GM12878 (cell line): Measurements from ENCODE around the gene PTPRD. TPM values are rescaled to one million over a fixed set of nuclear protein-coding genes. Genes with fewer than 3 reads are reported as not detected.

Experiments
- ATAC-seq: fragments of 200-7000 bp; cut with Tn5 transposase; 3 replicates; pipeline ENCODE4 v1.9.1; 2020; ENCODE audit warnings: mild to moderate bottlenecking, moderate library complexity
- BruUV-seq: library from RNA; stranded (reverse); fragments of 400-500 nt; replicated peaks from 2 replicates; lab custom pipeline; 2021; lab: Mats Ljungman, UMichigan
- CTCF ChIA-PET: fragments of 300-600 bp; sonication (Branson Sonifier 250); formaldehyde crosslinking; extraction: SDS; loops from one replicate; lab custom pipeline; 2021; ENCODE audit warnings: inconsistent platforms; lab: Yijun Ruan, JAX
- POLR2A ChIA-PET: fragments of 350-600 bp; formaldehyde crosslinking; extraction: SDS; loops from one replicate; lab custom pipeline; 2021; ENCODE audit warnings: inconsistent platforms; lab: Charles Lee
- RAD21 ChIA-PET: fragments of 300-600 bp; sonication (Branson Sonifier 250); formaldehyde crosslinking; loops from one replicate; lab custom pipeline; 2023; ENCODE audit warnings: antibody characterized with exemption; ENCODE audit not compliant: unreplicated experiment; lab: Charles Lee
- SMC1A ChIA-PET: fragments of 300-600 bp; sonication (Branson Sonifier 250); formaldehyde crosslinking; loops from one replicate; lab custom pipeline; 2023; ENCODE audit not compliant: unreplicated experiment, uncharacterized antibody; lab: Charles Lee
- DNase-seq: peaks from one replicate; pipeline ENCODE4 v3.0.0-alpha.2; 2011; ENCODE audit warnings: low read depth, low spot score
- FAIRE-seq: peaks from 3 replicates; lab custom pipeline; 2011; peaks lifted over from hg19 to GRCh38; lab: Jason Lieb, UNC
- H2AFZ ChIP-seq: 2 replicates; pipeline ENCODE4 v1.6.0; 2011; ENCODE audit warnings: low read depth, low read length, control low read depth; ENCODE audit not compliant: control insufficient read depth
- H3K27ac ChIP-seq: 2 replicates; pipeline ENCODE4 v1.5.1; 2011; ENCODE audit warnings: control low read depth; ENCODE audit not compliant: control insufficient read depth, insufficient read depth
- H3K27me3 ChIP-seq, 2 experiments: replicated peaks in 1 of 2; 2 replicates each; pipeline versions ENCODE4 v1.6.0 to v1.6.1; 2011; ENCODE audit warnings: low read length in 1 of 2; ENCODE audit not compliant: control insufficient read depth in 2 of 2, insufficient read depth in 2 of 2
- H3K36me3 ChIP-seq, 2 experiments: 2 replicates each; pipeline ENCODE4 v1.5.1; 2011; ENCODE audit warnings: low read length in 1 of 2; ENCODE audit not compliant: control insufficient read depth in 2 of 2, insufficient read depth in 2 of 2
- H3K4me1 ChIP-seq: 2 replicates; pipeline ENCODE4 v1.6.1; 2011; ENCODE audit warnings: mild to moderate bottlenecking, low read length, moderate library complexity, mixed read lengths; ENCODE audit not compliant: control insufficient read depth, insufficient read depth
- H3K4me2 ChIP-seq: 2 replicates; pipeline ENCODE4 v1.6.0; 2011; ENCODE audit warnings: control low read depth; ENCODE audit not compliant: control insufficient read depth, insufficient read depth
- H3K4me3 ChIP-seq: fragments of 200-600 bp; sonication (generic); 2 replicates; pipeline ENCODE4 v1.5.1; 2016
- H3K79me2 ChIP-seq: 2 replicates; pipeline ENCODE4 v1.6.0; 2011; ENCODE audit warnings: low read length; ENCODE audit not compliant: control insufficient read depth, insufficient read depth
- H3K9ac ChIP-seq: 2 replicates; pipeline ENCODE4 v1.8.0; 2011; ENCODE audit warnings: low read length, control low read depth, mixed read lengths; ENCODE audit not compliant: control insufficient read depth, insufficient read depth
- H3K9me3 ChIP-seq: replicated peaks from 3 replicates; pipeline ENCODE4 v1.5.1; 2011; ENCODE audit warnings: mild to moderate bottlenecking, low read length; ENCODE audit not compliant: control insufficient read depth, insufficient read depth
- H4K20me1 ChIP-seq: 2 replicates; pipeline ENCODE4 v1.6.0; 2011; ENCODE audit not compliant: control insufficient read depth, insufficient read depth
- BACH1 ChIP-seq: fragments of 450-650 bp; IDR thresholded peaks from 2 replicates; pipeline ENCODE4 v1.6.1; 2017; ENCODE audit warnings: mild to moderate bottlenecking, borderline replicate concordance
- BCLAF1 ChIP-seq: fragments of 450-650 bp; IDR thresholded peaks from 2 replicates; pipeline ENCODE4 v1.6.1; 2017; ENCODE audit warnings: antibody characterized with exemption, mild to moderate bottlenecking, moderate library complexity
- BHLHE40 ChIP-seq, 2 experiments: fragments of 450-650 bp in 1 of 2; IDR thresholded peaks; 2 replicates each; pipeline ENCODE4 v1.6.1; 2011 to 2017; ENCODE audit warnings: low read depth in 2 of 2, borderline replicate concordance in 1 of 2, improper control_type of control experiment in 1 of 2, low read length in 1 of 2, mild to moderate bottlenecking in 1 of 2
- CEBPB ChIP-seq, 2 experiments: fragments of 150-350 bp in 1 of 2; IDR thresholded peaks; 2 replicates each; pipeline ENCODE4 v1.6.1; 2012 to 2014; ENCODE audit warnings: low read depth in 2 of 2, low read length in 2 of 2, borderline replicate concordance in 1 of 2, inconsistent platforms in 1 of 2
- CHD4 ChIP-seq: fragments of 200-600 bp; sonication (generic); IDR thresholded peaks from 2 replicates; pipeline ENCODE4 v1.6.1; 2016; ENCODE audit warnings: mild to moderate bottlenecking
- EGR1 ChIP-seq, 2 experiments: IDR thresholded peaks; 1 replicate in 1 of 2; 2 replicates in 1 of 2; pipeline ENCODE4 v1.6.1; 2011 to 2012; ENCODE audit warnings: low read depth in 2 of 2, low read length in 2 of 2, borderline replicate concordance in 1 of 2, mild to moderate bottlenecking in 1 of 2, moderate library complexity in 1 of 2
- ETV6 ChIP-seq, 2 experiments: fragments of 450-650 bp in 1 of 2; IDR thresholded peaks in 1 of 2; conservative IDR thresholded peaks in 1 of 2; 2 replicates each; pipeline ENCODE4 v1.6.1; 2014; ENCODE audit warnings: antibody characterized with exemption in 1 of 2, borderline replicate concordance in 1 of 2, low read depth in 1 of 2, mild to moderate bottlenecking in 1 of 2, moderate library complexity in 1 of 2
- HCFC1 ChIP-seq: fragments of 150-350 bp; IDR thresholded peaks from 2 replicates; pipeline ENCODE4 v1.6.1; 2014; ENCODE audit warnings: low read length
- IKZF2 ChIP-seq, 2 experiments: fragments of 450-650 bp; IDR thresholded peaks; 2 replicates each; pipeline ENCODE4 v1.6.1; 2017; ENCODE audit warnings: mild to moderate bottlenecking in 2 of 2, moderate library complexity in 2 of 2
- KLF5 ChIP-seq: fragments of 450-650 bp; IDR thresholded peaks from 2 replicates; pipeline ENCODE4 v1.6.1; 2014; ENCODE audit warnings: mild to moderate bottlenecking; ENCODE audit not compliant: partially characterized antibody
- RAD51 ChIP-seq: fragments of 450-650 bp; IDR thresholded peaks from 2 replicates; pipeline ENCODE4 v1.6.1; 2016; ENCODE audit warnings: moderate library complexity, mild to moderate bottlenecking, inconsistent platforms
- SIN3A ChIP-seq: IDR thresholded peaks from 2 replicates; pipeline ENCODE4 v1.6.1; 2012; ENCODE audit warnings: low read depth, low read length, improper control_type of control experiment
- TARDBP ChIP-seq: IDR thresholded peaks from 2 replicates; pipeline ENCODE4 v1.6.1; 2016; ENCODE audit warnings: borderline replicate concordance
- TCF7 ChIP-seq: IDR thresholded peaks from 2 replicates; pipeline ENCODE4 v1.6.1; 2014; ENCODE audit warnings: antibody characterized with exemption, borderline replicate concordance
- WGBS: methylation state at CpG from one replicate; pipeline ENCODE4 v1.1.6; 2016; ENCODE audit warnings: low lambda C conversion rate; ENCODE audit not compliant: insufficient replicate concordance, insufficient coverage; ENCODE audit errors: missing lambda C conversion rate; 5-methylcytosine and 5-hydroxymethylcytosine counted together
- in situ Hi-C: fragments of 300-500 bp; cut with MboI; formaldehyde crosslinking; loops from 9 replicates; pipeline ENCODE4 v1.14.3; 2018; ENCODE audit warnings: mixed read lengths
- intact Hi-C: fragments of 100-400 bp; cut with micrococcal nuclease; formaldehyde crosslinking; loops from one replicate; pipeline ENCODE4 v1.14.2; 2022; ENCODE audit not compliant: unreplicated experiment
- polyA plus RNA-seq, 11 experiments: library from polyadenylated mRNA; depleted of rRNA in 4 of 11; unstranded in 6 of 11; stranded (reverse) in 5 of 11; fragments of >200 nt; fragmentation: Nextera tagmentation in 4 of 11; fragmentation: Illumina TruSeq in 1 of 11; extraction: Ambion mirVana in 4 of 11; extraction: Trizol in 1 of 11; gene quantifications; 1 replicate in 1 of 11; 2 replicates in 10 of 11; pipeline versions ENCODE4 v1.2.1 to v1.2.3, GENCODE V29; 2011 to 2016; ENCODE audit warnings: inconsistent platforms in 2 of 11, missing spikeins in 2 of 11, low read depth in 1 of 11
- total RNA-seq, 4 experiments: library from RNA; depleted of rRNA in 3 of 4; stranded (reverse); fragments of >200 nt in 3 of 4; fragmentation: Illumina TruSeq in 1 of 4; extraction: Trizol in 1 of 4; gene quantifications; 2 replicates each; pipeline versions ENCODE4 v1.2.1 to v1.2.3, GENCODE V29; 2013 to 2021

Gene PTPRD
- total and polyA plus RNA-seq, 10 of the 15 experiments (the other 5 are each of a cell fraction or from before 2014, with no cell fraction given): under 0.01 to 0.05 (median 0.01) TPM; not detected in 7

- no peak for TF ChIP-seq BHLHE40 (IDR thresholded peaks at IDR 0.05; ENCODE audit: borderline replicate concordance in 1 of 2, low read depth in 2 of 2, low read length in 1 of 2)
- no peak for TF ChIP-seq HCFC1
- TF ChIP-seq IKZF2 (IDR thresholded peaks at IDR 0.05): no peak
Measured at GRCh38 chr9:8907868-8908267, 1704.9 kb downstream of the PTPRD start (continued).

DNA sequence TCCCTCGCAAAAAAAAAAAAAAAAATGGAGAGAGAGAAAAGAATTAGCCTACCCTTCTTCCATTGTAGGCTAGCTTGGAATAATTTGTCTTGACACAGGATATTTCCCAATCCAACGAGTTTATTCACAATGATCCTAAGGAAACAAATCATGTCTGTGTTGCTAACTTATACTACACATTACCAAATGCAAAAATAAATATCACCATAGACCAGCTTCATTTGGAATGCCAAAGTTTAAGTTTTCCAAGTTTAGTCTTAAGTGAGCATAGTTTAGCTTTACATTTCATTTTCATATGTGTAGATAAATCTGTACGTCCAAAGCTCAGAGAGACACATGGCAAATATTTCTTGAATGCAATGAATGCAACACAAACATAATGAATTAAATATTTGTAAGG, 1707.1 kb downstream of the PTPRD start:
- ChIA-PET POLR2A (no interaction called here), CTCF (interaction anchor here (1.7 kb wide), 1 partner anchor 10 kb away, joined by 7 read pairs; no protein-coding TSS in a partner anchor), SMC1A (no interaction called here), RAD21 (no interaction called here)
- in situ Hi-C loops (no loop called here), intact Hi-C loops (no loop called here)
- BruUV-seq: no TSS peak
- 14% methylated on average over 3 of the region's 3 CpGs for WGBS
- Histone ChIP-seq H3K27me3 (no peaks in the 10 kb centered on the region), H3K4me2 (no peak overlapping the region), H3K27ac (no peak overlapping the region), H3K79me2 (no peaks in the 10 kb centered on the region), H3K4me3 (no peak overlapping the region), H4K20me1 (no peaks in the 10 kb centered on the region), H3K9me3 (no peaks in the 10 kb centered on the region), H3K9ac (no peak overlapping the region)
- no peak for ATAC-seq
- TF ChIP-seq TCF7 (no peak), SIN3A (no peak), ETV6 (conservative IDR thresholded peaks at IDR 0.05 in 1 of 2, IDR thresholded peaks at IDR 0.05 in 1 of 2; ENCODE audit: borderline replicate concordance in 1 of 2, low read depth in 1 of 2) (no peak), CHD4 (no peak), EGR1 (IDR thresholded peaks at IDR 0.05; ENCODE audit: borderline replicate concordance in 1 of 2, low read depth in 2 of 2, low read length in 2 of 2) (no peak), CEBPB (IDR thresholded peaks at IDR 0.05; ENCODE audit: borderline replicate concordance in 1 of 2, low read depth in 2 of 2, low read length in 2 of 2) (no peak), BCLAF1 (no peak), RAD51 (no peak), BACH1 (no peak), TARDBP (no peak), KLF5 (no peak)
- TF ChIP-seq, all 136 proteins: peak for 0
- no peak for DNase-seq
- H3K36me3 ChIP-seq: no peaks in the 10 kb centered on the region
- FAIRE-seq: no peak
- no peak overlapping the region for H2AFZ ChIP-seq
- no peaks in the 10 kb centered on the region for H3K4me1 ChIP-seq
